Esophagus muscularis mucosa (tissue), 4 donors: ENCODE results near the gene SCIMP. TPM values are rescaled to one million over a fixed set of nuclear protein-coding genes. Genes with fewer than 3 reads are reported as not detected.
"Not testable (repeated sequence)": the region's sequence is repeated elsewhere in the genome, so short reads cannot be mapped to it uniquely, and the experiment has no call there.

Source experiments
- DNase-seq: peaks from one replicate; pipeline ENCODE4 v3.0.0-alpha.2; 2017; ENCODE audit errors: extremely low spot score
- H3K27ac ChIP-seq, 4 donors: fragments of 200-600 bp; sonication (generic); replicated peaks in 1 of 4; 1 replicate in 3 of 4; 2 replicates in 1 of 4; pipeline ENCODE4 v1.5.1; 2016 to 2019; ENCODE audit warnings: mild to moderate bottlenecking in 1 of 4
- H3K27me3 ChIP-seq, 4 donors: fragments of 200-600 bp; sonication (generic); one replicate each; pipeline versions ENCODE4 v1.5.1 to v1.6.0; 2016 to 2019
- H3K36me3 ChIP-seq, 4 donors: fragments of 200-600 bp; sonication (generic); one replicate each; pipeline ENCODE4 v1.5.1; 2016 to 2019
- H3K4me1 ChIP-seq, 4 donors: fragments of 200-600 bp; sonication (generic); one replicate each; pipeline ENCODE4 v1.5.1; 2016 to 2019
- H3K4me3 ChIP-seq, 4 donors: fragments of 200-600 bp; sonication (generic); 1 replicate in 2 of 4; 2 replicates in 2 of 4; pipeline ENCODE4 v1.5.1; 2016 to 2019; ENCODE audit warnings: mild to moderate bottlenecking in 4 of 4, moderate library complexity in 1 of 4
- H3K9me3 ChIP-seq, 4 donors: fragments of 200-600 bp; sonication (generic); 1 replicate in 3 of 4; 2 replicates in 1 of 4; pipeline ENCODE4 v1.5.1; 2016 to 2019
- CTCF ChIP-seq, 3 experiments: fragments of 200-600 bp in 2 of 3; fragments of 450-650 bp in 1 of 3; sonication (generic) in 2 of 3; IDR thresholded peaks; one replicate each; pipeline ENCODE4 v1.5.1; 2017 to 2019; ENCODE audit warnings: antibody characterized with exemption in 3 of 3, mild to moderate bottlenecking in 2 of 3, moderate library complexity in 1 of 3
- EP300 ChIP-seq: sonication (generic); formaldehyde crosslinking; IDR thresholded peaks from one replicate; pipeline ENCODE4 v1.6.1; 2017; ENCODE audit warnings: antibody characterized with exemption
- POLR2A ChIP-seq: fragments of 450-650 bp; IDR thresholded peaks from one replicate; pipeline ENCODE4 v1.6.1; 2017; ENCODE audit warnings: antibody characterized with exemption, moderate library complexity, mild to moderate bottlenecking, low read depth
- POLR2AphosphoS5 ChIP-seq, 2 donors: sonication (generic); formaldehyde crosslinking; IDR thresholded peaks; one replicate each; pipeline ENCODE4 v1.6.1; 2017; ENCODE audit warnings: antibody characterized with exemption in 2 of 2
- WGBS: methylation state at CpG from one replicate; pipeline ENCODE4 v1.1.5; 2018; 5-methylcytosine and 5-hydroxymethylcytosine counted together
- intact Hi-C: fragments of 100-400 bp; cut with DNase I; formaldehyde crosslinking; loops from one replicate; pipeline ENCODE4 v1.15.1; 2023
- total RNA-seq, 4 donors: library from RNA; depleted of rRNA; stranded (reverse); fragments of >200 nt; gene quantifications; one replicate each; pipeline versions ENCODE4 v1.1.0 to v1.2.1, GENCODE V29; 2016

SCIMP gene
- total RNA-seq, 4 donors from 2014 or later: 0.42 to 4.0 (median 1.3) TPM

- WGBS: 72% methylated on average over 3 of the region's 3 CpGs
- Histone ChIP-seq H3K27ac (no peak overlapping the region), H3K4me1 (no peaks in the 10 kb centered on the region), H3K27me3 (no peaks in the 10 kb centered on the region), H3K36me3 (peaks cover 0 to 21% (median 5%) of the 10 kb centered on the region in 4 donors), H3K4me3 (no peak overlapping the region), H3K9me3 (no peaks in the 10 kb centered on the region)
- TF ChIP-seq CTCF (IDR thresholded peaks at IDR 0.05) (no peak), POLR2AphosphoS5 (IDR thresholded peaks at IDR 0.05) (no peak), EP300 (no peak)
- intact Hi-C loops: no loop called here
- no peak for DNase-seq
These were observed 2.4 kb upstream of the SCIMP start for GRCh38 chr17:5236938-5237540.

- H3K4me1 ChIP-seq, intact Hi-C loops, DNase-seq, H3K4me3 ChIP-seq, H3K9me3 ChIP-seq, H3K27ac ChIP-seq, H3K27me3 ChIP-seq: not testable (repeated sequence)
- 93% methylated on average over 7 of the region's 7 CpGs for WGBS
- peaks cover 0 to 26% (median 5%) of the 10 kb centered on the region in 4 donors for H3K36me3 ChIP-seq
These were observed 1.2 kb downstream of the SCIMP start for GRCh38 chr17:5233492-5233891.

- Histone ChIP-seq H3K4me1 (no peaks in the 10 kb centered on the region), H3K27ac (no peak overlapping the region), H3K36me3 (peaks cover 3 to 50% (median 26%) of the 10 kb centered on the region in 4 donors), H3K4me3 (no peak overlapping the region), H3K9me3 (no peaks in the 10 kb centered on the region), H3K27me3 (no peaks in the 10 kb centered on the region)
- intact Hi-C loops: no loop called here
- no peak for DNase-seq
- TF ChIP-seq POLR2A: no peak
- TF ChIP-seq POLR2AphosphoS5 (IDR thresholded peaks at IDR 0.05): no peak
- no peak for TF ChIP-seq CTCF (IDR thresholded peaks at IDR 0.05)
- no peak for TF ChIP-seq EP300
- 96% methylated on average over 14 of the region's 15 CpGs for WGBS
These were observed 7.5 kb downstream of the SCIMP start for GRCh38 chr17:5226940-5227878.

GRCh38 chr17:5225668-5226457, 8.8 kb downstream of the SCIMP start:
- Histone ChIP-seq H3K4me3 (no peak overlapping the region), H3K9me3 (no peaks in the 10 kb centered on the region), H3K36me3 (peaks cover 3 to 48% (median 28%) of the 10 kb centered on the region in 4 donors), H3K27ac (no peak overlapping the region), H3K4me1 (no peaks in the 10 kb centered on the region), H3K27me3 (no peaks in the 10 kb centered on the region)
- 92% methylated on average over 17 of the region's 17 CpGs for WGBS
- TF ChIP-seq POLR2AphosphoS5 (IDR thresholded peaks at IDR 0.05) (no peak), EP300 (no peak), CTCF (IDR thresholded peaks at IDR 0.05) (no peak), POLR2A (no peak)
- intact Hi-C loops: no loop called here
- DNase-seq: no peak

GRCh38 chr17:5221912-5222311, 12.7 kb downstream of the SCIMP start:
- H3K27me3 ChIP-seq, H3K9me3 ChIP-seq, DNase-seq, intact Hi-C loops, H3K27ac ChIP-seq, H3K4me3 ChIP-seq, H3K4me1 ChIP-seq: not testable (repeated sequence)
- 95% methylated on average over 12 of the region's 12 CpGs for WGBS
- H3K36me3 ChIP-seq: peaks cover 2 to 64% (median 29%) of the 10 kb centered on the region in 4 donors
